Endothelial cell of umbilical vein (primary cell): Measurements from ENCODE around the gene HCST. TPM values are rescaled to one million over a fixed set of nuclear protein-coding genes. Genes with fewer than 3 reads are reported as not detected.

Experiments
- BruUV-seq: library from RNA; stranded (reverse); fragments of 400-500 nt; replicated peaks from 2 replicates; lab custom pipeline; 2021; lab: Mats Ljungman, UMichigan
- CTCF ChIA-PET: fragments of 300-600, 350-600 bp; sonication (Branson Sonifier 250); formaldehyde crosslinking; loops from one replicate; lab custom pipeline; 2021; ENCODE audit warnings: antibody characterized with exemption, inconsistent platforms; lab: Charles Lee
- POLR2A ChIA-PET: fragments of 300-600, 350-600 bp; sonication (Branson Sonifier 250); formaldehyde crosslinking; loops from one replicate; lab custom pipeline; 2021; ENCODE audit warnings: antibody characterized with exemption, inconsistent platforms; lab: Charles Lee
- DNase-seq: peaks from one replicate; pipeline ENCODE4 v3.0.0-alpha.2; 2011; ENCODE audit warnings: low read depth, low spot score
- FAIRE-seq: peaks from 2 replicates; lab custom pipeline; 2011; peaks lifted over from hg19 to GRCh38; lab: Jason Lieb, UNC
- H2AFZ ChIP-seq: 2 replicates; pipeline ENCODE4 v1.6.0; 2012; ENCODE audit warnings: low read depth, low read length, control low read depth, inconsistent platforms
- H3K27ac ChIP-seq: 2 replicates; pipeline ENCODE4 v1.5.1; 2011; ENCODE audit warnings: low read depth, mild to moderate bottlenecking, control low read depth, low read length, moderate library complexity; ENCODE audit not compliant: insufficient read depth
- H3K27me3 ChIP-seq, 2 experiments: 2 replicates each; pipeline versions ENCODE4 v1.6.0 to v1.6.1; 2011; ENCODE audit warnings: low read length in 2 of 2, mixed read lengths in 1 of 2; ENCODE audit not compliant: control insufficient read depth in 2 of 2, insufficient read depth in 2 of 2
- H3K36me3 ChIP-seq, 2 experiments: 2 replicates in 1 of 2; 3 replicates in 1 of 2; pipeline ENCODE4 v1.5.1; 2011; ENCODE audit warnings: low read length in 2 of 2, mild to moderate bottlenecking in 1 of 2, moderate library complexity in 1 of 2; ENCODE audit not compliant: control insufficient read depth in 2 of 2, insufficient read depth in 2 of 2; ENCODE audit errors: extremely low read depth in 1 of 2
- H3K4me1 ChIP-seq: 3 replicates; pipeline ENCODE4 v1.5.1; 2011; ENCODE audit warnings: mild to moderate bottlenecking, low read length; ENCODE audit not compliant: control insufficient read depth, insufficient read depth; ENCODE audit errors: extremely low read depth
- H3K4me2 ChIP-seq: 2 replicates; pipeline ENCODE4 v1.6.1; 2011; ENCODE audit warnings: low read length, control low read depth, mixed read lengths; ENCODE audit not compliant: insufficient read depth
- H3K4me3 ChIP-seq, 3 experiments: fragments of 200-600 bp in 1 of 3; sonication (generic), shearing (Covaris generic) in 1 of 3; replicated peaks in 1 of 3; 2 replicates each; pipeline ENCODE4 v1.5.1; 2011 to 2016; ENCODE audit warnings: control low read depth in 3 of 3, low read length in 3 of 3, mild to moderate bottlenecking in 2 of 3, inconsistent platforms in 1 of 3, low read depth in 1 of 3, moderate library complexity in 1 of 3; ENCODE audit not compliant: insufficient read depth in 1 of 3
- H3K79me2 ChIP-seq: 2 replicates; pipeline ENCODE4 v1.6.0; 2012; ENCODE audit warnings: low read length, inconsistent platforms; ENCODE audit not compliant: control insufficient read depth, insufficient read depth
- H3K9ac ChIP-seq: replicated peaks from 2 replicates; pipeline ENCODE3; 2011; ENCODE audit warnings: low read length, control low read depth; ENCODE audit not compliant: insufficient read depth; ENCODE audit errors: extremely low read depth
- H3K9me1 ChIP-seq: replicated peaks from 3 replicates; pipeline ENCODE4 v1.6.0; 2011; ENCODE audit warnings: mild to moderate bottlenecking, low read length; ENCODE audit not compliant: control insufficient read depth, insufficient read depth; ENCODE audit errors: extremely low read depth
- H3K9me3 ChIP-seq: replicated peaks from 2 replicates; pipeline ENCODE4 v1.5.1; 2012; ENCODE audit warnings: low read length, inconsistent platforms; ENCODE audit not compliant: control insufficient read depth, insufficient read depth
- H4K20me1 ChIP-seq: replicated peaks from 2 replicates; pipeline ENCODE3; 2011; ENCODE audit warnings: mild to moderate bottlenecking, low read length; ENCODE audit not compliant: control insufficient read depth, insufficient read depth; ENCODE audit errors: extremely low read depth
- CTCF ChIP-seq, 2 donors: IDR thresholded peaks; 1 replicate in 1 of 2; 2 replicates in 1 of 2; pipeline ENCODE4 v1.5.1; 2011; ENCODE audit warnings: low read length in 2 of 2, mild to moderate bottlenecking in 2 of 2, moderate library complexity in 2 of 2, control low read depth in 1 of 2, inconsistent platforms in 1 of 2, low read depth in 1 of 2; ENCODE audit not compliant: insufficient read depth in 1 of 2; ENCODE audit errors: extremely low read depth in 1 of 2
- FOS ChIP-seq: IDR thresholded peaks from 2 replicates; pipeline ENCODE4 v1.6.1; 2011; ENCODE audit warnings: mild to moderate bottlenecking, low read length, moderate library complexity, borderline replicate concordance; ENCODE audit not compliant: insufficient read depth
- GATA2 ChIP-seq: IDR thresholded peaks from 2 replicates; pipeline ENCODE4 v1.7.0; 2011; ENCODE audit warnings: low read depth, mild to moderate bottlenecking, moderate library complexity, mixed read lengths, low read length; ENCODE audit not compliant: insufficient read length, insufficient read depth
- JUN ChIP-seq: IDR thresholded peaks from 2 replicates; pipeline ENCODE4 v1.6.1; 2011; ENCODE audit warnings: borderline replicate concordance, low read depth; ENCODE audit not compliant: insufficient read length, insufficient read depth
- MAX ChIP-seq: IDR thresholded peaks from 2 replicates; pipeline ENCODE4 v1.6.1; 2011; ENCODE audit not compliant: insufficient read depth, insufficient read length
- POLR2A ChIP-seq: IDR thresholded peaks from 2 replicates; pipeline ENCODE4 v1.6.1; 2012; ENCODE audit warnings: low read depth, mild to moderate bottlenecking, control low read depth, low read length
- POLR2AphosphoS5 ChIP-seq: IDR thresholded peaks from 2 replicates; pipeline ENCODE4 v1.6.1; 2012; ENCODE audit warnings: low read depth, mild to moderate bottlenecking, control low read depth, low read length, moderate library complexity; ENCODE audit not compliant: insufficient read depth
- dilution Hi-C: fragments of 300-500 bp; cut with MboI; formaldehyde crosslinking; loops from one replicate; pipeline ENCODE4 v1.15.0; 2019; ENCODE audit warnings: low sequenced_read_pairs; ENCODE audit not compliant: extremely low pct_ligation_motif_present
- intact Hi-C: fragments of 100-400 bp; cut with micrococcal nuclease; formaldehyde crosslinking; loops from one replicate; pipeline ENCODE4 v1.10.0; 2022
- polyA plus RNA-seq, 4 experiments: library from polyadenylated mRNA; depleted of rRNA in 3 of 4; stranded (reverse) in 3 of 4; unstranded in 1 of 4; fragments of >200 nt; gene quantifications; 2 replicates each; pipeline versions ENCODE4 v1.2.1 to v1.2.3, GENCODE V29; 2011 to 2012; ENCODE audit warnings: missing spikeins in 1 of 4
- total RNA-seq: library from RNA; stranded (reverse); gene quantifications from 2 replicates; pipeline ENCODE4 v1.2.3, GENCODE V29; 2021

HCST gene
- total and polyA plus RNA-seq, 2 donors (not counting 3 experiments of a cell fraction or from before 2014, with no cell fraction given) = not detected

- Histone ChIP-seq H3K9ac (no peak overlapping the region), H3K4me2 (no peak overlapping the region), H3K4me3 (no peak overlapping the region), H4K20me1 (no peaks in the 10 kb centered on the region), H3K9me1 (no peaks in the 10 kb centered on the region), H3K36me3 (peaks cover 0 to 15% of the 10 kb centered on the region in 2 experiments), H3K27ac (no peak overlapping the region), H3K79me2 (no peaks in the 10 kb centered on the region), H3K27me3 (no peaks in the 10 kb centered on the region), H3K4me1 (no peaks in the 10 kb centered on the region), H2AFZ (no peak overlapping the region), H3K9me3 (no peaks in the 10 kb centered on the region)
- dilution Hi-C loops = no loop called here
- BruUV-seq = no TSS peak
- FAIRE-seq (no peak), DNase-seq (no peak)
- TF ChIP-seq GATA2 (no peak), JUN (no peak), MAX (no peak)
- POLR2A ChIA-PET = no interaction called here
- intact Hi-C loops = no loop called here
- CTCF ChIA-PET = interaction anchor here (1.9 kb wide), 1 partner anchor 46 kb away, joined by 5 read pairs; no protein-coding TSS in a partner anchor
Observed at GRCh38 chr19:35885225-35885738, 17.0 kb upstream of the HCST start.

GRCh38 chr19:35885904-35886303, 16.4 kb upstream of the HCST start:
- dilution Hi-C loops = no loop called here
- no TSS peak for BruUV-seq
- peaks cover 0 to 16% of the 10 kb centered on the region in 2 experiments for H3K36me3 ChIP-seq
- no peaks in the 10 kb centered on the region for H3K9me1 ChIP-seq
- no peaks in the 10 kb centered on the region for H3K27me3 ChIP-seq
- DNase-seq (no peak), FAIRE-seq (no peak)
- no peaks in the 10 kb centered on the region for H3K79me2 ChIP-seq
- no peak overlapping the region for H3K4me2 ChIP-seq
- TF ChIP-seq FOS (no peak), POLR2AphosphoS5 (no peak), MAX (no peak), CTCF (IDR thresholded peaks at IDR 0.05; ENCODE audit: extremely low read depth in 1 of 2, insufficient read depth in 1 of 2, low read depth in 1 of 2, low read length in 2 of 2) (no peak), JUN (no peak), POLR2A (no peak)
- H3K4me1 ChIP-seq = no peaks in the 10 kb centered on the region
- H3K27ac ChIP-seq = no peak overlapping the region
- no peaks in the 10 kb centered on the region for H3K9me3 ChIP-seq
- no peak overlapping the region for H2AFZ ChIP-seq
- intact Hi-C loops = no loop called here
- no peak overlapping the region for H3K9ac ChIP-seq
- ChIA-PET POLR2A (no interaction called here), CTCF (interaction anchor here (1.9 kb wide), 1 partner anchor 45 kb away, joined by 5 read pairs; no protein-coding TSS in a partner anchor)
- H3K4me3 ChIP-seq = no peak overlapping the region
- H4K20me1 ChIP-seq = no peaks in the 10 kb centered on the region
